ENCODE results near the gene OR52M1.

OR52M1 gene

DNA sequence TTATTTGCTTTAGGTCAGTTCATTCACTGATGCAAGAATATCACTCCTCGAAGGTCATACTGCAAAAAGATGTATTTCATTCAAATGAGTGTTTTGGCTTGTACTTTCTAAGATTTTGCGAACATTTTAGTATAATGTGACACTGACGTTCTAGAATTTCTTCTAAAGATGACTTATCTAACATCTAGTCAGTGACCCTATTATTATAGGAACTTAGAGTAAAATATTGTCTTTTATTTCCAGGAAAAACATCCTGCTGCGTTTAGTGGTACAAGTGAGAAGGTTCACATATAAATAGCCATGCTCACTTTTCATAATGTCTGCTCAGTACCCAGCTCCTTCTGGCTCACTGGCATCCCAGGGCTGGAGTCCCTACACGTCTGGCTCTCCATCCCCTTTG lies at the start of gene OR52M1:
OR52M1 (plus strand) TSS at position 301 of the 400 bp plus-strand sequence; CDS start at position 301, 0 bp downstream.
- no peak within 1 kb of the TSS for H3K4me3 ChIP-seq (ENCODE audit: low read depth, low read length)
- DNase-seq (ENCODE audit: low read depth): no peak
- in situ Hi-C loops (cut with HindIII; ENCODE audit: low sequenced_read_pairs): no loop called here
- TF ChIP-seq CTCF (IDR thresholded peaks at IDR 0.05; ENCODE audit: low read depth, low read length, missing control alignments): no peak

DNA sequence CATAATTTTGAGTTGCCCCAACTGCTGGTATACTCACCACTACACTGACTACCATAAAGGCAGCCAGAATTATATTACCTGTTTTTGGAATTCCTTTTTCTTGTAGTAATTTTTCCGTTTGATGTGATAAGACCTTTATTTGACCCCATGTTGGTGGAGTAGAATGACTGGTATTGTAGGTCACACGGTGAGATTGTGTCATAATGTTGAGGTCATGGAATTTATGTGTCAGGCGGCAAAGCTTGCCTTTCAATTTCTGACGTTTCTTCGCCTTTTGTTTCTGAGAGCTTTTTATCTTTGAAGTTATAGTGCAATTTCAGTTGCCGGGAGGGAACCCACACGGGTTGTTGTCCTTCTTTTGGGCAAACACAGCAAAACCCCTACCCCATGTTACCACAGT lies 49.5 kb upstream of the OR52M1 start:
- in situ Hi-C loops (cut with HindIII; ENCODE audit: low sequenced_read_pairs): no loop called here
- DNase-seq (ENCODE audit: low read depth): no peak
- H3K4me3 ChIP-seq (ENCODE audit: low read depth, low read length): no peak overlapping the region
- TF ChIP-seq CTCF (IDR thresholded peaks at IDR 0.05; ENCODE audit: low read depth, low read length, missing control alignments): no peak

GRCh38 chr11:4495986-4496385 lies 49.0 kb upstream of the OR52M1 start:
- H3K4me3 ChIP-seq (ENCODE audit: low read depth, low read length): no peak overlapping the region
- no peak for DNase-seq (ENCODE audit: low read depth)
- TF ChIP-seq CTCF (IDR thresholded peaks at IDR 0.05; ENCODE audit: low read depth, low read length, missing control alignments): no peak
- in situ Hi-C loops (cut with HindIII; ENCODE audit: low sequenced_read_pairs): no loop called here

DNA sequence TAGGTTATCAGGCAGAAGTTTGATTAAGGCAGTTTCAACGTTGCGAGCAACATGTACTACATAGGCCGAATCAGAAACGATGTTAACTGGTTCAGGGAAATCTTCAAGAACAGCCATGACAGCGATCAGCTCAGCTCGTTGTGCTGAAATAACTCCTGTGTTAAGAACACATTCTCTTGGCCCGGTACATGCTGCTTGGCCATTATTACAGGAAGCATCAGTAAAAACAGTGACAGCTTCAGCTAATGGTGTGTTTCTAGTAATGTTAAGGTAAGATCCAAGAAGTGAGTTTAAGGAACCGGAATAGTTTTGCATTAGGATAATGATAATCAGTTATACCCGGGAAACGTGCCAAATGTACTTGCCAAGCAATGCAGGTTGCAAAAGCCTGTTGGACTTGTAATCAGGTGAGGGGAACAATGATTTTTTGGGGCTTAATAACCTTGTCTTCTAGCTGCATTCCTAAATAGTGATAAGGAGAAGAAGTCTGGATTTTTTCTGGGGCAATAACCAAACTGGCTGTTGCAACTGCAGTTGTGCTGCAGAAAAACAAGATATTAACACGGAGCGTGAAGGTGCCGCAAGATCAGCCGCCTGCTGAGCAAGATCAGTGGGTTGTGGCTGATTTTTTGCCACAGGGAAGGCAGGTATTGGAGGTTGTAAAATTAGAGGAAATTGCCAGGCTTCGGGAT lies 48.3 kb upstream of the OR52M1 start:
- no peak for DNase-seq (ENCODE audit: low read depth)
- no peak for TF ChIP-seq CTCF (IDR thresholded peaks at IDR 0.05; ENCODE audit: low read depth, low read length, missing control alignments)
- in situ Hi-C loops (cut with HindIII; ENCODE audit: low sequenced_read_pairs): no loop called here
- H3K4me3 ChIP-seq (ENCODE audit: low read depth, low read length): no peak overlapping the region

DNA sequence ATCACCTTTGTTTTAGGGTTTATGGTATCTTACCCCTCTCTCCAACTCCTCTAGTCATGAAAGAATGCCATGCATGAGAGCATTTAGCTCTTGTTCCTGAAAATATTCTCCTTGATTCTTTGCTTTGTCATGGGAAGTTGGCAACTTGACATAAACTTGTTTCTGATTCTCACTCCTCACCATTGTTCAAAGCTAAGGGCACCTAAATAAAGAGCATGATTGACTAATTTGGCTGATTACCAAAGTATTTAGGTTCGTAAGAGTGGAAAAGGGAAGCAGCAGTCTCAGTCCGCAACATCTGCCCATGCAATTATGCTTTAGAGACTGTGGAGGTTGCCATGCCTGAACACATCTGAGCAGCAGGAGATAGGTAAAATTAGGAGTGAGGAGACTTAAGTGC lies 36.1 kb upstream of the OR52M1 start:
- in situ Hi-C loops (cut with HindIII; ENCODE audit: low sequenced_read_pairs): no loop called here
- TF ChIP-seq CTCF (IDR thresholded peaks at IDR 0.05; ENCODE audit: low read depth, low read length, missing control alignments): no peak
- H3K4me3 ChIP-seq (ENCODE audit: low read depth, low read length): no peak overlapping the region
- no peak for DNase-seq (ENCODE audit: low read depth)

DNA sequence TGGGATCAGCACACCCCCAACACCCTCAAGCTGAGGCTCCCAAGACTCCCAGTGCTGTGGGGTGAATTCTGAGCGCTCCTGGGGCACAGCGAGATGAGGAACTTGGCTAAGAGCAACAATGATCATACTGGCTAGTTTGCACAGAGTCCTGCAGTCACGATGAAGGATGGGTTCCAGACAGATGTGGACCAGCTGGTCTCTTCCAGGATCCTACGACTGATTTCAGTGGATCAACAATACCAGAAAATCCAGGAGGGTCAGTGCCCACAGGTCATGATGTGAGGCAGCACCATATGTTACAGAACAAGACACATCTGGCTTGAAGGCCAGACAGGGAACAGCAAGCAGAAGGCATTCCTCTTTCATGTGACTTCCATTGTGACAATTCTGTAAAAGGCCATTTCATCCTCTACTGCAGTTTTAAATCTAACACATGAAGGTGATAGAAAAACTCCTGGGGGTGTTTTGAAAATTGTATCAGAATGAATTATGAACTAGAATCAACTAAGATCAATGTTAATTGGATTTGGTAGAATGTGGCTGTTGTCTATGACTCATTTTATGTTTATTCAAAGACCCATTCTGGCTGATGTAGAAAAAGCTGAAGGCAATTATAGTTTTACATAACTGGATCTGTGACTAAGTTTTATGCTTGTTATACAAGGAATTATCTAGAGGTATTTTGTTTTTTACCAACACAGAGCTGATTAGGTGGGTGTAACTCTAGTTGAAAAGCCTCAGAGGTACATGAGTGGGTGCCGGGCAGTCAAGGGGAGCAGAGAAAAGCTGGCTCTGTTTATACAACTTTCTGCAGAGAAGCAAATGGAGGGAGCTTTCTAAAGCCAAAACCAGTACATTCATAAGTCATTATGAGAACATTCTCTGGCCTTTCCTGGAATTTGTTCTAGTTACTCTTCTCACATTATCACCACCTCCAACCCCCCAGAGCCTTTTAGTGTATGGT lies 33.4 kb upstream of the OR52M1 start:
- in situ Hi-C loops (cut with HindIII; ENCODE audit: low sequenced_read_pairs): no loop called here
- no peak for TF ChIP-seq CTCF (IDR thresholded peaks at IDR 0.05; ENCODE audit: low read depth, low read length, missing control alignments)
- DNase-seq (ENCODE audit: low read depth): no peak
- no peak overlapping the region for H3K4me3 ChIP-seq (ENCODE audit: low read depth, low read length)
